Measurements from ENCODE around the gene RFC5.
"Not testable (repeated sequence)": the region's sequence is repeated elsewhere in the genome, so short reads cannot be mapped to it uniquely, and the experiment has no call there.

The RFC5 gene

GRCh38 chr12:118015306-118015705 is 1.2 kb upstream of the RFC5 start:
- DNase-seq (ENCODE audit: low read depth): no peak

GRCh38 chr12:118015944-118016343 is 559 bp upstream of the RFC5 start:
- no peak for DNase-seq (ENCODE audit: low read depth)

GRCh38 chr12:118017926-118018325 is 1.4 kb downstream of the RFC5 start:
- no peak for DNase-seq (ENCODE audit: low read depth)

GRCh38 chr12:118020036-118020435 is 3.5 kb downstream of the RFC5 start:
- no peak for DNase-seq (ENCODE audit: low read depth)

GRCh38 chr12:118022097-118022727 is 5.7 kb downstream of the RFC5 start:
- not testable (repeated sequence) for DNase-seq (ENCODE audit: low read depth)

- DNase-seq (ENCODE audit: low read depth): no peak
Observed at GRCh38 chr12:118022728-118023109, 6.2 kb downstream of the RFC5 start.

GRCh38 chr12:118023301-118023860 is 6.9 kb downstream of the RFC5 start:
- DNase-seq (ENCODE audit: low read depth): no peak

- DNase-seq (ENCODE audit: low read depth): no peak
Observed at GRCh38 chr12:118025168-118025567, 8.7 kb downstream of the RFC5 start.

- no peak for DNase-seq (ENCODE audit: low read depth)
Observed at GRCh38 chr12:118029166-118029565, 12.7 kb downstream of the RFC5 start.

GRCh38 chr12:118032188-118032587 is 15.7 kb downstream of the RFC5 start:
- DNase-seq (ENCODE audit: low read depth): no peak

GRCh38 chr12:118033323-118033722 is 16.8 kb downstream of the RFC5 start:
- no peak for DNase-seq (ENCODE audit: low read depth)

GRCh38 chr12:118033902-118034301 is 17.4 kb downstream of the RFC5 start:
- no peak for DNase-seq (ENCODE audit: low read depth)

- DNase-seq (ENCODE audit: low read depth): no peak
Observed at GRCh38 chr12:118034429-118035189, 18.1 kb downstream of the RFC5 start.

GRCh38 chr12:118035190-118036041 is 18.9 kb downstream of the RFC5 start:
- no peak for DNase-seq (ENCODE audit: low read depth)

- DNase-seq (ENCODE audit: low read depth): no peak
Observed at GRCh38 chr12:118036672-118037411, 20.3 kb downstream of the RFC5 start.

GRCh38 chr12:118038137-118038536 is 21.6 kb downstream of the RFC5 start:
- DNase-seq (ENCODE audit: low read depth): no peak

GRCh38 chr12:118042091-118042490 is 25.6 kb downstream of the RFC5 start:
- DNase-seq (ENCODE audit: low read depth): no peak

GRCh38 chr12:118044075-118044474 is 27.6 kb downstream of the RFC5 start:
- no peak for DNase-seq (ENCODE audit: low read depth)

- no peak for DNase-seq (ENCODE audit: low read depth)
Observed at GRCh38 chr12:118044577-118044976, 28.1 kb downstream of the RFC5 start.

- DNase-seq (ENCODE audit: low read depth): no peak
Observed at GRCh38 chr12:118046430-118046829, 29.9 kb downstream of the RFC5 start.

GRCh38 chr12:118050972-118051910 is 34.7 kb downstream of the RFC5 start:
- no peak for DNase-seq (ENCODE audit: low read depth)
